CD8-positive, alpha-beta memory T cell (primary cell): Measurements from ENCODE around the gene LY86. TPM values are rescaled to one million over a fixed set of nuclear protein-coding genes. Genes with fewer than 3 reads are reported as not detected.
"Not testable (repeated sequence)": the region's sequence is repeated elsewhere in the genome, so short reads cannot be mapped to it uniquely, and the experiment has no call there.

Source experiments
- CTCF ChIA-PET: fragments of 350-600 bp; sonication (Branson Sonifier 250); formaldehyde crosslinking; loops from one replicate; lab custom pipeline; 2021; ENCODE audit warnings: antibody characterized with exemption; lab: Charles Lee
- POLR2A ChIA-PET: fragments of 350-600 bp; sonication (Branson Sonifier 250); formaldehyde crosslinking; loops from one replicate; lab custom pipeline; 2021; ENCODE audit warnings: antibody characterized with exemption; lab: Charles Lee
- DNase-seq, 5 donors: peaks; one replicate each; pipeline versions ENCODE4 v3.0.0 to v3.0.0-alpha.2; 2020 to 2022; ENCODE audit warnings: mixed read lengths in 1 of 5
- H3K27ac ChIP-seq: one replicate; pipeline ENCODE4 v1.7.0; 2013; ENCODE audit warnings: low read depth, mild to moderate bottlenecking, low read length, moderate library complexity
- H3K27me3 ChIP-seq: 2 replicates; pipeline ENCODE4 v1.7.0; 2013; ENCODE audit warnings: low read length, mild to moderate bottlenecking; ENCODE audit not compliant: insufficient read depth, poor library complexity, severe bottlenecking
- H3K36me3 ChIP-seq: 2 replicates; pipeline ENCODE4 v1.7.0; 2013; ENCODE audit warnings: mild to moderate bottlenecking, low read length, moderate library complexity; ENCODE audit not compliant: insufficient read depth
- H3K4me1 ChIP-seq: 2 replicates; pipeline ENCODE4 v1.7.0; 2013; ENCODE audit warnings: mild to moderate bottlenecking, low read length, moderate library complexity; ENCODE audit not compliant: insufficient read depth
- H3K4me3 ChIP-seq: 2 replicates; pipeline ENCODE4 v1.7.0; 2013; ENCODE audit warnings: mild to moderate bottlenecking, low read length
- H3K9me3 ChIP-seq: 2 replicates; pipeline ENCODE4 v1.7.0; 2013; ENCODE audit warnings: mild to moderate bottlenecking, low read length
- H3K27ac Mint-ChIP-seq, 8 donors: one replicate each; pipeline ENCODE4 v1.8.0; 2020 to 2021; ENCODE audit warnings: mixed read lengths in 8 of 8, mild to moderate bottlenecking in 6 of 8, inconsistent platforms in 3 of 8, moderate library complexity in 3 of 8
- H3K27me3 Mint-ChIP-seq, 2 donors: one replicate each; pipeline ENCODE4 v1.8.0; 2020 to 2021; ENCODE audit warnings: mixed read lengths in 2 of 2, mild to moderate bottlenecking in 1 of 2, moderate library complexity in 1 of 2
- H3K36me3 Mint-ChIP-seq, 3 donors: one replicate each; pipeline ENCODE4 v1.8.0; 2020 to 2021; ENCODE audit warnings: mixed read lengths in 3 of 3, inconsistent platforms in 1 of 3, mild to moderate bottlenecking in 1 of 3
- H3K4me1 Mint-ChIP-seq, 3 donors: one replicate each; pipeline ENCODE4 v1.8.0; 2020 to 2021; ENCODE audit warnings: mixed read lengths in 3 of 3, inconsistent platforms in 1 of 3, mild to moderate bottlenecking in 1 of 3
- H3K4me3 Mint-ChIP-seq, 7 donors: one replicate each; pipeline ENCODE4 v1.8.0; 2020 to 2021; ENCODE audit warnings: mixed read lengths in 7 of 7, mild to moderate bottlenecking in 6 of 7, moderate library complexity in 4 of 7, inconsistent platforms in 2 of 7
- H3K9me3 Mint-ChIP-seq, 5 donors: one replicate each; pipeline ENCODE4 v1.8.0; 2020 to 2022; ENCODE audit warnings: mixed read lengths in 5 of 5, mild to moderate bottlenecking in 3 of 5, moderate library complexity in 2 of 5, inconsistent platforms in 1 of 5
- polyA plus RNA-seq: library from polyadenylated mRNA; unstranded; fragments of 300-500 nt; fragmentation: Illumina TruSeq; gene quantifications from one replicate; pipeline ENCODE4 v1.2.3, GENCODE V29; 2021
- total RNA-seq, 2 experiments: library from RNA; stranded (reverse); gene quantifications; one replicate each; pipeline ENCODE4 v1.2.3, GENCODE V29; 2021

Gene LY86
- total and polyA plus RNA-seq, 3 experiments from 2014 or later, result 0.31 to 2.4 (median 0.53) TPM

DNA sequence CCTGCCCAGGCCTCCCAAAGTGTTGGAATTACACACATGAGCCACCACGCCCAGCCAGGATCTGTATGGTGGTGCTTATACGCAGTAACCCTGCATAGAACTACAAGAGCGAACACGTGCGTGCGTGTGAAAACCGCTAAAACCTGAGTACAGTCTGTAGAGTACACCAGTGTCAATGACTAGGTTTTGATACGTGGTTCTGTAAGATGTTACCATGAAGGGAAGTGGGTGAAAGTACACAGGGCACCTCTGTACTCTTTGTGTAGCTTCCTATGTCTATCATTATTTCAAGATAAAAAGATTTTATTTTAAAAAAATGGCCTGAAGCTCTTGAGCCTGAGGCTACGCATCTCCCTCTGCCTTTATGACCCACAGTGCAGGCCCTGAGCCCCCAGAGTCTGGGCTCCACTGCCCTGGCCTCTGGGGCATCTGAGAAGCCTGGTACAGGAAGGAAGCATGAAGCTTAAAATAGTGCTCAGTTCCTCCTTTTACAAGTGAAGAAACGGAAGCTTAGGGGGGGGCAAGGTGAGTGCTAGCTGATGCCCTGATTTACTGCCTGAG, 21.6 kb downstream of the LY86 start:
- Mint-ChIP-seq H3K9me3 (peaks cover 0 to 5% (median 0%) of the 10 kb centered on the region in 5 donors), H3K27me3 (peaks cover 0 to 6% of the 10 kb centered on the region in 2 donors), H3K4me3 (peak overlapping the region in 6 of 7 donors; percentile 49 to 87 (median 64)), H3K27ac (peak overlapping the region; percentile 49 to 97 (median 94)), H3K4me1 (peaks cover 62 to 70% (median 64%) of the 10 kb centered on the region in 3 donors), H3K36me3 (no peaks in the 10 kb centered on the region)
- H3K27me3 ChIP-seq, result no peaks in the 10 kb centered on the region
- peak; percentile 13 to 78 (median 70) for DNase-seq
- ChIA-PET CTCF (interaction anchor here (0.9 to 2.3 kb wide), 6 partner anchors 17 to 633 kb away, joined by 3 to 7 read pairs (median 6); no protein-coding TSS in a partner anchor), POLR2A (interaction anchor here (0.7 to 1.0 kb wide), 3 partner anchors 17 to 476 kb away, joined by 3 to 8 read pairs (median 3); no protein-coding TSS in a partner anchor)
- H3K4me3 ChIP-seq, result no peak overlapping the region
- peaks cover 69% of the 10 kb centered on the region for H3K4me1 ChIP-seq
- no peaks in the 10 kb centered on the region for H3K36me3 ChIP-seq
- peak overlapping the region; percentile 25 for H3K27ac ChIP-seq
- no peaks in the 10 kb centered on the region for H3K9me3 ChIP-seq

- peak overlapping the region in 5 of 8 donors; percentile 42 to 97 (median 89) for H3K27ac Mint-ChIP-seq
- H3K9me3 Mint-ChIP-seq, result peaks cover 0 to 5% (median 0%) of the 10 kb centered on the region in 5 donors
- no peaks in the 10 kb centered on the region for H3K27me3 ChIP-seq
- no peak overlapping the region for H3K4me3 ChIP-seq
- no peaks in the 10 kb centered on the region for H3K36me3 ChIP-seq
- H3K36me3 Mint-ChIP-seq, result no peaks in the 10 kb centered on the region
- H3K27ac ChIP-seq, result no peak overlapping the region
- peaks cover 83% of the 10 kb centered on the region for H3K4me1 ChIP-seq
- ChIA-PET POLR2A (interaction anchor here (1.1 kb wide), 1 partner anchor 14 kb away, joined by 3 read pairs; no protein-coding TSS in a partner anchor), CTCF (interaction anchor here (0.8 to 2.1 kb wide), 4 partner anchors 15 to 64 kb away, joined by 3 to 6 read pairs (median 4); no protein-coding TSS in a partner anchor)
- DNase-seq, result no peak
- H3K4me3 Mint-ChIP-seq, result peak overlapping the region in 6 of 7 donors; percentile 2 to 72 (median 24)
- H3K4me1 Mint-ChIP-seq, result peaks cover 71 to 82% (median 71%) of the 10 kb centered on the region in 3 donors
- no peaks in the 10 kb centered on the region for H3K9me3 ChIP-seq
- H3K27me3 Mint-ChIP-seq, result peaks cover 0 to 6% of the 10 kb centered on the region in 2 donors
These were observed 23.0 kb downstream of the LY86 start for GRCh38 chr6:6611486-6611885.

DNA sequence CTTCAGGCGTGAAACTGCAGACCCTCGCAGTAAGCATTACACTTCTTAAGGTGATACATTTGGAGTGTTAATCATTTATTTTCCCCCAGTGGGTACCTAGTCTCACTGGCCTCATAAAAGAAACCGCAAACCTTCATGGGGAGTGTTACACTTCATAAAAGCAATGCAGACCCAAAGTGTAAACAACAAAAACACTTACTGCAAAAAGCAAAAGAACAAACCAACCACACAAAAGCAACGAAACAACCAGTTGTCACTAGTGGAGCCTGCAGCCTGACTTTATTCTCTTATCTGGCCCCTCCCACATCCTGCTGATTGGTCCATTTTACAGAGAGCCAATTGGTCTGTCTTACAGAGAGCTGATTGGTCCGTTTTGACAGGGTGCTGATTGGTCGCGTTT, 23.8 kb downstream of the LY86 start:
- Histone ChIP-seq H3K27ac (no peak overlapping the region), H3K9me3 (no peaks in the 10 kb centered on the region), H3K27me3 (no peaks in the 10 kb centered on the region), H3K4me3 (no peak overlapping the region), H3K4me1 (peaks cover 88% of the 10 kb centered on the region), H3K36me3 (no peaks in the 10 kb centered on the region)
- H3K9me3 Mint-ChIP-seq, result peaks cover 0 to 5% (median 0%) of the 10 kb centered on the region in 5 donors
- no peaks in the 10 kb centered on the region for H3K36me3 Mint-ChIP-seq
- H3K4me1 Mint-ChIP-seq, result peaks cover 71 to 84% (median 75%) of the 10 kb centered on the region in 3 donors
- peak in 3 of 5 donors; percentile 47 to 57 (median 47) for DNase-seq
- POLR2A ChIA-PET, result interaction anchor here (1.1 kb wide), 2 partner anchors 15 to 494 kb away, joined by 3 to 4 read pairs; no protein-coding TSS in a partner anchor
- peak overlapping the region in 6 of 7 donors; percentile 3 to 53 (median 30) for H3K4me3 Mint-ChIP-seq
- H3K27me3 Mint-ChIP-seq, result peaks cover 0 to 6% of the 10 kb centered on the region in 2 donors
- peak overlapping the region; percentile 24 to 97 (median 69) for H3K27ac Mint-ChIP-seq
- CTCF ChIA-PET, result interaction anchor here (0.8 to 1.8 kb wide), 5 partner anchors 16 to 63 kb away, joined by 3 to 5 read pairs (median 5); no protein-coding TSS in a partner anchor

- H3K27me3 Mint-ChIP-seq, DNase-seq, H3K9me3 ChIP-seq, H3K27me3 ChIP-seq, H3K36me3 ChIP-seq, H3K27ac ChIP-seq, H3K4me3 ChIP-seq, H3K36me3 Mint-ChIP-seq, H3K9me3 Mint-ChIP-seq: not testable (repeated sequence)
- CTCF ChIA-PET, result interaction anchor here (1.2 to 1.8 kb wide), 3 partner anchors 20 to 64 kb away, joined by 5 read pairs; no protein-coding TSS in a partner anchor
- Mint-ChIP-seq H3K4me3 (peak overlapping the region in 2 of 7 donors; percentile 27 to 86), H3K27ac (peak overlapping the region in 5 of 8 donors; percentile 17 to 97 (median 80)), H3K4me1 (peaks cover 67 to 80% (median 74%) of the 10 kb centered on the region in 3 donors)
- POLR2A ChIA-PET, result interaction anchor here (1.0 to 1.1 kb wide), 2 partner anchors 46 to 493 kb away, joined by 4 to 9 read pairs; no protein-coding TSS in a partner anchor
- peaks cover 86% of the 10 kb centered on the region for H3K4me1 ChIP-seq
These were observed 24.7 kb downstream of the LY86 start for GRCh38 chr6:6613103-6613718.

- Histone ChIP-seq H3K27ac (peak overlapping the region; percentile 29), H3K9me3 (no peaks in the 10 kb centered on the region), H3K27me3 (no peaks in the 10 kb centered on the region), H3K4me1 (peaks cover 74% of the 10 kb centered on the region), H3K36me3 (no peaks in the 10 kb centered on the region), H3K4me3 (peak overlapping the region; percentile 64)
- CTCF ChIA-PET, result interaction anchor here (0.7 to 1.8 kb wide), 6 partner anchors 11 to 68 kb away, joined by 3 to 5 read pairs (median 3); no protein-coding TSS in a partner anchor
- H3K27ac Mint-ChIP-seq, result peak overlapping the region; percentile 80 to 97 (median 93)
- H3K4me3 Mint-ChIP-seq, result peak overlapping the region; percentile 61 to 88 (median 83)
- H3K36me3 Mint-ChIP-seq, result no peaks in the 10 kb centered on the region
- H3K4me1 Mint-ChIP-seq, result peaks cover 59 to 74% (median 66%) of the 10 kb centered on the region in 3 donors
- POLR2A ChIA-PET, result interaction anchor here (0.6 to 1.1 kb wide), 4 partner anchors 10 to 57 kb away, joined by 3 to 12 read pairs (median 4); no protein-coding TSS in a partner anchor
- H3K9me3 Mint-ChIP-seq, result peaks cover 0 to 5% (median 0%) of the 10 kb centered on the region in 5 donors
- peaks cover 0 to 6% of the 10 kb centered on the region in 2 donors for H3K27me3 Mint-ChIP-seq
- DNase-seq, result peak in 4 of 5 donors; percentile 18 to 78 (median 72)
These were observed 25.8 kb downstream of the LY86 start for GRCh38 chr6:6614096-6614982.

DNA sequence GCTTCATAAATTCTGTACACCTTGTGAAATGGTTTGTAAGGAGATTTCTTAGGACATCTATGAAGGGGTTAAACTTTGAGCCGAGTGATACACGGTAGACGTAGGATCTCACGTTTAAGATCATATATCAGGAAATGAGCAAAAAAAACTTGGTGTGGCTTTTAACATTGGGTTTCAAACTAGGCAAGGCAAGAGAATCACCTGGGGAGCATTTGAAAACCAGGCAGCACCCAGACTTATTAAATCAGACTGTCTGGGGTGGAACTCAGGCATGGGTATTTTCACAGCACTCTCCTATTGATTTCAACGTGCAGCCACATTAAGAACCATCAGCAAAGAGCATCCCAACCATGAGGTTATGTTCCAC, 26.4 kb downstream of the LY86 start:
- Mint-ChIP-seq H3K4me1 (peaks cover 53 to 74% (median 60%) of the 10 kb centered on the region in 3 donors), H3K27ac (peak overlapping the region; percentile 80 to 97 (median 93)), H3K36me3 (no peaks in the 10 kb centered on the region), H3K4me3 (peak overlapping the region; percentile 61 to 88 (median 83)), H3K9me3 (peaks cover 0 to 5% (median 0%) of the 10 kb centered on the region in 5 donors), H3K27me3 (peaks cover 0 to 6% of the 10 kb centered on the region in 2 donors)
- H3K27ac ChIP-seq, result no peak overlapping the region
- H3K36me3 ChIP-seq, result no peaks in the 10 kb centered on the region
- CTCF ChIA-PET, result interaction anchor here (0.8 to 1.0 kb wide), 2 partner anchors 10 to 69 kb away, joined by 3 read pairs; no protein-coding TSS in a partner anchor
- POLR2A ChIA-PET, result no interaction called here
- H3K4me3 ChIP-seq, result peak overlapping the region; percentile 64
- H3K4me1 ChIP-seq, result peaks cover 73% of the 10 kb centered on the region
- H3K9me3 ChIP-seq, result no peaks in the 10 kb centered on the region
- DNase-seq, result peak in 2 of 5 donors; percentile 55 to 68
- H3K27me3 ChIP-seq, result no peaks in the 10 kb centered on the region

DNA sequence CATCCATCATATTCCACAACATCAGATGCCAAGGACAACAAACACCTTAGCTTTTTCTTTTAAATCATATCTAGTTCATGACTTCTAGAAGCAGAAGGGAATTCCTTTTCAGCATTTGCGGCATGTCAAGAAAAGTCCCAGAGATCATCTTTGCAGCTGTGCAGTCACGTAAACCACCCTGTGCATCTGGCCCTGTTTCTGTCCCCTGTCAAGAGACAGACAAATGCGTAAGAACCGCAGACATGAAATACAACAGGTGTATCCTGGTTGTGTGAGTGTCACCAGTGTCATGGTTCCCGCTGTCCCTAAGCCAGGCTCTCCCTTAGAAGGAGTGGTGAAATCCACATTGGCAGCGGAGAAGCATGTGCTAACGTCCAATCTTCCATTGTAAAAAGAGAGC, 28.1 kb downstream of the LY86 start:
- ChIA-PET CTCF (no interaction called here), POLR2A (no interaction called here)
- H3K4me1 Mint-ChIP-seq, result peaks cover 37 to 57% (median 43%) of the 10 kb centered on the region in 3 donors
- peak overlapping the region in 4 of 8 donors; percentile 10 to 85 (median 29) for H3K27ac Mint-ChIP-seq
- H3K4me1 ChIP-seq, result peaks cover 56% of the 10 kb centered on the region
- H3K4me3 ChIP-seq, result no peak overlapping the region
- no peaks in the 10 kb centered on the region for H3K36me3 Mint-ChIP-seq
- peaks cover 0 to 4% of the 10 kb centered on the region in 2 donors for H3K27me3 Mint-ChIP-seq
- DNase-seq, result no peak
- H3K9me3 Mint-ChIP-seq, result peaks cover 0 to 5% (median 0%) of the 10 kb centered on the region in 5 donors
- no peaks in the 10 kb centered on the region for H3K27me3 ChIP-seq
- no peaks in the 10 kb centered on the region for H3K9me3 ChIP-seq
- no peaks in the 10 kb centered on the region for H3K36me3 ChIP-seq
- H3K27ac ChIP-seq, result no peak overlapping the region
- no peak overlapping the region for H3K4me3 Mint-ChIP-seq
